ENCODE results near the gene WNT4. TPM values are rescaled to one million over a fixed set of nuclear protein-coding genes. Genes with fewer than 3 reads are reported as not detected.

The WNT4 gene
- polyA plus RNA-seq, 2 of the 4 experiments (the other 2 are of a cell fraction) = 0.23 to 0.62 TPM

DNA sequence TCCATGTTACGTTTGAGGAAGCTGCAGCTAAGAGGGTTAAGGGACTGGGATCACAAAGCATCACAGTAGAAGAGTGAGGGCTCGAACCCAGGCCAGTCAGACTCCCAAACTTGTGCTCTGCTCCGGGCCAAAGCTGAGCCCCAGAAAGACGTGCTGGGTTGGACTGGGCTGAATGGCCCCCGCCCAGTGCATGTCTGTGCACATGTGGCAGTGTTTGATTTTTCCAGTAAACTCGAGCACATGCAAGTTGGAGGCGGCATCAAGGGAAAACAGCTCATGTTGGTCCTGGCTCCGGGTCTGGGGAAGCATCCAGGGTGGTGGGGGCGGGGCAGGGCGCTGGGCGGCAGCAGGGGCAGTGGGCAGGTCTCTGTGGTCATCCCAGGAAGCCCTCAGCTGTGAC lies 39.8 kb upstream of the WNT4 start:
- FAIRE-seq = no peak
- no peaks in the 10 kb centered on the region; the same call in 2 of the 3 replicates for H3K9me3 ChIP-seq
- WGBS (ENCODE audit: missing lambda C conversion rate) = 37% methylated on average over 6 of the region's 11 CpGs
- no peaks in the 10 kb centered on the region for H3K4me1 ChIP-seq
- ChIA-PET CTCF (interaction anchor here (1.0 kb wide), 1 partner anchor 235 kb away, joined by 3 read pairs; no protein-coding TSS in a partner anchor), POLR2A (no interaction called here)
- DNase-seq (ENCODE audit: low read depth in 1 of 2, low spot score in 1 of 2) = no peak
- no peak overlapping the region for H3K4me2 ChIP-seq
- ATAC-seq = no peak
- TF ChIP-seq CBX8 (IDR thresholded peaks at IDR 0.05) (no peak), TFCP2L1 (CRISPR knock-in tag; IDR thresholded peaks at IDR 0.05) (no peak), RAD21 (conservative IDR thresholded peaks at IDR 0.05 in 1 of 2, IDR thresholded peaks at IDR 0.05 in 1 of 2) (no peak), RFX5 (IDR thresholded peaks at IDR 0.05) (no peak), ZSCAN20 (CRISPR knock-in tag; IDR thresholded peaks at IDR 0.05) (no peak)
- TF ChIP-seq, protein P1, sequence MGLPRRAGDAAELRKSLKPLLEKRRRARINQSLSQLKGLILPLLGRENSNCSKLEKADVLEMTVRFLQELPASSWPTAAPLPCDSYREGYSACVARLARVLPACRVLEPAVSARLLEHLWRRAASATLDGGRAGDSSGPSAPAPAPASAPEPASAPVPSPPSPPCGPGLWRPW (IDR thresholded peaks at IDR 0.05) = no peak
- no peak overlapping the region for H3K27ac ChIP-seq
- H3K4me3 ChIP-seq = no peak overlapping the region

DNA sequence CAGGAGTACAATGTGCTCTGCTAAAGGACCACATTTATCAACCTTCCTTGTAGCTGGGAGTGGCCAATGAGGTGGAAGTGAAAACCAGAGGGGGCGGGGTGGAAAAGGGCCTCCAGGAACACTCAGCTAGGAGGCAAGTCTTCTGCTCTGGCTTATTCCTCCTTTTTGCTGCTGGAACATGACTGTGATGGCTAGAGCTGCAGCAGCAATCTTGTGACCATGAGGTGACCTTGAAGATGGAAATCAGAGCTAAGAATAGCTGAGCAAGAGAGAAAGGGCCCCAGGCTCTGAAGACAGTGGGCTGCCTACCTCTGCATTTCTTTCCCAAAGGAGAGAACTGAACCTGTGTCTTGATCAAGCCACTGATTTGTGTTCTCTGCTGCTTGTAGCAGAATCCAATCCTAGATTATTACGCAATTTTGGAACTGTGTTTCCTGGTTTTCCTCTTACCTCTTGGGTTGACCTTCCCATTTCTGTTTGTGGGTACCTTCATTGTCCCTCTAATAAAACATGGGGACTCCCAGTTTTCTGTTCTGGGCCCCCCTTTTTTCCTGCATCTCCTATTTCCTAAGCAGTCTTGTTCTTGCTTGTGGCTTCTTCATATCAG lies 36.4 kb upstream of the WNT4 start:
- Histone ChIP-seq H3K4me1 (no peaks in the 10 kb centered on the region), H3K4me2 (no peak overlapping the region), H3K4me3 (no peak overlapping the region), H3K27ac (no peak overlapping the region), H3K9me3 (no peaks in the 10 kb centered on the region; the same call in 2 of the 3 replicates)
- no peak for FAIRE-seq
- no peak for ATAC-seq
- POLR2A ChIA-PET = no interaction called here
- WGBS (ENCODE audit: missing lambda C conversion rate) = 70% methylated on average over 2 of the region's 2 CpGs
- TF ChIP-seq TP53 (CRISPR knock-in tag; IDR thresholded peaks at IDR 0.05) (no peak), CEBPB (IDR thresholded peaks at IDR 0.05) (peak; percentile 27 to 65; a peak in 3 of 4 replicates), EHF (CRISPR knock-in tag; IDR thresholded peaks at IDR 0.05) (no peak)
- no peak for DNase-seq (ENCODE audit: low read depth in 1 of 2, low spot score in 1 of 2)
- CTCF ChIA-PET = interaction anchor here (0.6 kb wide), 1 partner anchor 1486 kb away, joined by 4 read pairs; no protein-coding TSS in a partner anchor

DNA sequence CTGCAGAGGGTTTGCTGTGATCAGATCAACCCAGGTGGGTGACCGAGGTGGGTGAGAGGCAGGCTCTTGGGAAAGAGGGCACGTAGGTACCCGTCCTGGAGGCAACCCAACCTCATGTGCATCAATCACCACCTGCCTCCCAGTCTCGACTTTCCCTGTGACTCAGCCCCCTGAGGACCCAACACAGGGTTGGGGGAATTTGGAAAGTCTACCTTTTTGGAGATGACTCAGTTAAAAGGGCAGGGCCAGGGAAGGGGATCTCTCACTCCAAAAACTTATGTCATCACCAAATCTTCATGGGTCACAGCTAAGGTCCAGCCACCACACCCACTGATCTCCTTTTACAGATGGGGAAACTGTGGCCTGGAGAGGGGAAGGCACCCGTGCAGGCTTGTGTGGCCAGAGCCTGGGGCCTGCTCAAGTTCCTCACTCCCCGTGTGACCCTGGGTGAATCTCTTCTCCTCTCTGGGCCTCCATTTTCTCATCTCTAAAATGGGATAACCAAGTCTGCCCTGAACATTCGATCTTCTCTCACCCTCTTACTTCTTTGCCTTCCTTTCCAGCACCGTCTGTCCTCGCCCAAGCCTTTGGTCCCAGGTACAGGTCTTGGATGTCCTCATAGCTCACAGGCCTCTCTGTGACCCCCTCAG lies 34.6 kb upstream of the WNT4 start:
- ChIA-PET CTCF (no interaction called here), POLR2A (no interaction called here)
- 46% methylated on average over 9 of the region's 9 CpGs for WGBS (ENCODE audit: missing lambda C conversion rate)
- no peak for FAIRE-seq
- TF ChIP-seq POLR2A (IDR thresholded peaks at IDR 0.05; ENCODE audit: low read length) = no peak
- TF ChIP-seq TP53 (CRISPR knock-in tag; IDR thresholded peaks at IDR 0.05) = no peak
- no peak for TF ChIP-seq SMC3 (IDR thresholded peaks at IDR 0.05)
- TF ChIP-seq MAFK (IDR thresholded peaks at IDR 0.05; ENCODE audit: partially characterized antibody) = no peak
- TF ChIP-seq NFE2L2 (conservative IDR thresholded peaks at IDR 0.05; ENCODE audit: low read length) = no peak
- TF ChIP-seq CBX2 (IDR thresholded peaks at IDR 0.05; ENCODE audit: borderline replicate concordance, low read depth) = no peak
- no peak for TF ChIP-seq ESRRA (IDR thresholded peaks at IDR 0.05; ENCODE audit: borderline replicate concordance, low read length)
- TF ChIP-seq, protein P2, sequence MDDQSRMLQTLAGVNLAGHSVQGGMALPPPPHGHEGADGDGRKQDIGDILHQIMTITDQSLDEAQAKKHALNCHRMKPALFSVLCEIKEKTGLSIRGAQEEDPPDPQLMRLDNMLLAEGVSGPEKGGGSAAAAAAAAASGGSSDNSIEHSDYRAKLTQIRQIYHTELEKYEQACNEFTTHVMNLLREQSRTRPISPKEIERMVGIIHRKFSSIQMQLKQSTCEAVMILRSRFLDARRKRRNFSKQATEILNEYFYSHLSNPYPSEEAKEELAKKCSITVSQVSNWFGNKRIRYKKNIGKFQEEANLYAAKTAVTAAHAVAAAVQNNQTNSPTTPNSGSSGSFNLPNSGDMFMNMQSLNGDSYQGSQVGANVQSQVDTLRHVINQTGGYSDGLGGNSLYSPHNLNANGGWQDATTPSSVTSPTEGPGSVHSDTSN (IDR thresholded peaks at IDR 0.05) = no peak
- TF ChIP-seq ZSCAN20 (CRISPR knock-in tag; IDR thresholded peaks at IDR 0.05) = no peak
- TF ChIP-seq CBX8 (IDR thresholded peaks at IDR 0.05) = no peak
- no peak for TF ChIP-seq NPAS2 (CRISPR knock-in tag; IDR thresholded peaks at IDR 0.05; ENCODE audit: borderline replicate concordance)
- ATAC-seq = no peak
- DNase-seq (ENCODE audit: low read depth in 1 of 2, low spot score in 1 of 2) = no peak
- no peaks in the 10 kb centered on the region; the same call in 2 of the 3 replicates for H3K9me3 ChIP-seq
- no peak overlapping the region for H3K4me2 ChIP-seq
- no peaks in the 10 kb centered on the region for H3K4me1 ChIP-seq
- no peak overlapping the region for H3K27ac ChIP-seq
- no peak overlapping the region for H3K4me3 ChIP-seq

DNA sequence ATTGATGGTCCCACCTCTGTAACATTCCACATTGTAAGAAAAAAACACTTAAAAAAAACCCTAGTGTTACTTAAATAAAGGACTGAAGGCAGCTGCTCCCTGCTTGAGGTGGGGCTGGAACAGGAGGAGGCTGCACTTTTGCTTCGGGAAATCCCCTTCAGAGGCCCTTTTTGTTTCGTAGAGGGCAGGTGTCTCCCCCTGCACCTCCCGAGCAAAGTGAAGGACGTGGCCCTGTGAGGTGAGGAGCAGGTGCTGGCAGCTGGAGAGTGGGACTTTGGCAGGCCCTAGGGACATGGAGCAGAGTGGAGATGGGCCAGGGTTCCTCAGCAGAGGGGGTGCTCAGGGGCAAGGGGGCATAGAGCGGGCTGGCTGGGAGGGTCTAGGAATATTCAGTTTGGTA lies 33.4 kb upstream of the WNT4 start:
- 48% methylated on average over 5 of the region's 5 CpGs for WGBS (ENCODE audit: missing lambda C conversion rate)
- Histone ChIP-seq H3K27ac (no peak overlapping the region), H3K4me3 (no peak overlapping the region), H3K4me2 (no peak overlapping the region), H3K9me3 (no peaks in the 10 kb centered on the region; the same call in 2 of the 3 replicates), H3K4me1 (no peaks in the 10 kb centered on the region)
- ATAC-seq = no peak
- TF ChIP-seq ZFP36 (IDR thresholded peaks at IDR 0.05; ENCODE audit: borderline replicate concordance, partially characterized antibody) = no peak
- TF ChIP-seq, protein P3, sequence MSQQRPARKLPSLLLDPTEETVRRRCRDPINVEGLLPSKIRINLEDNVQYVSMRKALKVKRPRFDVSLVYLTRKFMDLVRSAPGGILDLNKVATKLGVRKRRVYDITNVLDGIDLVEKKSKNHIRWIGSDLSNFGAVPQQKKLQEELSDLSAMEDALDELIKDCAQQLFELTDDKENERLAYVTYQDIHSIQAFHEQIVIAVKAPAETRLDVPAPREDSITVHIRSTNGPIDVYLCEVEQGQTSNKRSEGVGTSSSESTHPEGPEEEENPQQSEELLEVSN (IDR thresholded peaks at IDR 0.05; ENCODE audit: borderline replicate concordance, low read depth) = no peak
- TF ChIP-seq, protein P4, sequence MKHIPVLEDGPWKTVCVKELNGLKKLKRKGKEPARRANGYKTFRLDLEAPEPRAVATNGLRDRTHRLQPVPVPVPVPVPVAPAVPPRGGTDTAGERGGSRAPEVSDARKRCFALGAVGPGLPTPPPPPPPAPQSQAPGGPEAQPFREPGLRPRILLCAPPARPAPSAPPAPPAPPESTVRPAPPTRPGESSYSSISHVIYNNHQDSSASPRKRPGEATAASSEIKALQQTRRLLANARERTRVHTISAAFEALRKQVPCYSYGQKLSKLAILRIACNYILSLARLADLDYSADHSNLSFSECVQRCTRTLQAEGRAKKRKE (CRISPR knock-in tag; IDR thresholded peaks at IDR 0.05; ENCODE audit: low read depth) = no peak
- TF ChIP-seq SMC3 (IDR thresholded peaks at IDR 0.05) = no peak
- TF ChIP-seq BHLHE40 (IDR thresholded peaks at IDR 0.05; ENCODE audit: low read depth, low read length) = no peak
- TF ChIP-seq, protein P2 (IDR thresholded peaks at IDR 0.05) = no peak
- DNase-seq (ENCODE audit: low read depth in 1 of 2, low spot score in 1 of 2) = no peak
- ChIA-PET CTCF (no interaction called here), POLR2A (no interaction called here)
- FAIRE-seq = no peak

Data from A549 (cell line).